GM18861 (cell line): ENCODE data around the gene MEX3D.

Source experiments
- ATAC-seq: cut with Tn5 transposase; IDR thresholded peaks from one replicate; pipeline ENCODE4 v1.9.1; 2021; ENCODE audit not compliant: unreplicated experiment

Gene MEX3D

DNA sequence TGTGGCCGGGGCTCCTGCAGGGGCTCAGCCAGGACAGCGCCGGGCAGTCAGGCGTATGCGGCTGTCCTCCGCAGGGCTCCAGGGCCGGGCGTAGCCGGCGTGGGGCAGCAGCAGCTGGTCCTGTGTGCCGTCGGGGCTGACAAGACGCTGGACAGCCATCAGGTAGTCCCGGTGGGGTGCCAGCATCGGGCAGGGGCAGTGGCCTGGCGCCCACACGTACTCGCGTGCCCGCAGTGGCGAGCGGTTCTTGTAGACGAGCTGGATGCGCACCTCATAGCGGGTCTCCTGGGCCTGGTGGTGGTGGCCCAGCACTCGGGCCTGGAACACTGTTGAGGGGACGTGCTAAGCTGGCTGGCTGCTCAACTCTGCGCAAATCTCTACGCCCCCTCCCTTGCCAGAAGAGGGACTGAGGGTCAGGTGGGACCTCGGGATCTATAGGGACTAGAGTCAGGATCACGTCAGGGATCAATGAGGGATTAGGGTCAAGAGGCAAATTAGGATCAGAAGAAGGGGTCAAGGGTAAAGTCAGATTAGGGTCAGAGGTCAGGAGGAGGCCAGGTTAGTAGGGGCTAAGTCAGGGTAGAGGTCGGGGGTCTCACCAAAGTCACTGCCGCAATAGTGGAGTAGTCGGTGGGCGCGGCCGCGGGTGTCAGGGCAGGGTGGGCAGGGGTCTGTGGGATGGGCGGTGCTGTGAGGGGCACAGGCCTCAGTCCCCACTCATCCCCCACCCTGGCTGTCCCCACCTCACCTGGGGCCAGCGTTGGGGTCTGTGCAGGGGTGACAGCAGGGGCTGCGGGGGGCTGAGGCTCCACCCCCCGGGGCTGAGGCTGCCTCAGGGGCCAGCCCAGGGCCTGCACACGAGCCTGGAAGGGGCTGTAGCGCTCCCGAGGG, 61.9 kb downstream of the MEX3D start:
- ATAC-seq, result no peak

DNA sequence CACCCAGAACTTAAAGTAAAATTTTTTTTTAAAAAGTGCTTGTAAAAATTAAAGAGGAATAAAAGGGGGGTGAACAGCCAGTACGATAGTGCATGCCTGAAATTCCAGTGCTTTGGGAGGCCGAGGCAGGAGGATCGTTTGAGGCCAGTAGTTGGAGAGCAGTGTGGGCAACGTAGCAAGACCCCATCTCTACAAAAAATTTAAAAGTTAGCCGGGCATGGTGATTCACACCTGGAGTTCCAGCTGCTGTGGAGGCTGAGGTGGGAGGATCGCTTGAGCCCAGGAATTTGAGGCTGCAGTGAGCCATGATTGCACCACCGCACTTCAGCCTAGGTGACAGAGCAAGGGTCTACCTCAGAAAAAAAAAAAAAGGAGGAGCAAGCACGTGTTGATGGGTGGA, 63.1 kb downstream of the MEX3D start:
- no peak for ATAC-seq
